DND-41 (cell line): ENCODE data around the gene NSF.
"Not testable (repeated sequence)": the region's sequence is repeated elsewhere in the genome, so short reads cannot be mapped to it uniquely, and the experiment has no call there.

Experiments
- ATAC-seq: fragments of 200-7000 bp; cut with Tn5 transposase; 3 replicates; pipeline ENCODE4 v1.9.1; 2021; ENCODE audit warnings: low read depth; ENCODE audit not compliant: insufficient read depth
- DNase-seq: peaks from one replicate; pipeline ENCODE4 v3.0.0-alpha.2; 2020
- H2AFZ ChIP-seq: 2 replicates; pipeline ENCODE4 v1.6.0; 2012; ENCODE audit warnings: low read depth, low read length
- H3K27ac ChIP-seq: 2 replicates; pipeline ENCODE4 v1.5.1; 2012; ENCODE audit warnings: low read length, inconsistent platforms
- H3K27me3 ChIP-seq: fragments of 200-600 bp; sonication (generic); 2 replicates; pipeline ENCODE4 v1.6.0; 2012; ENCODE audit warnings: low read length, mild to moderate bottlenecking, inconsistent platforms; ENCODE audit not compliant: insufficient read depth, poor library complexity
- H3K36me3 ChIP-seq: 2 replicates; pipeline ENCODE4 v1.5.1; 2012; ENCODE audit warnings: low read length, inconsistent platforms; ENCODE audit not compliant: insufficient read depth
- H3K4me1 ChIP-seq: 2 replicates; pipeline ENCODE4 v1.5.1; 2012; ENCODE audit warnings: mild to moderate bottlenecking, low read length; ENCODE audit not compliant: insufficient read depth
- H3K4me2 ChIP-seq: 2 replicates; pipeline ENCODE4 v1.6.0; 2012; ENCODE audit warnings: mild to moderate bottlenecking, moderate library complexity, low read length, inconsistent platforms; ENCODE audit not compliant: insufficient read depth
- H3K4me3 ChIP-seq, 2 experiments: fragments of 200-600 bp in 1 of 2; shearing (Covaris generic) in 1 of 2; 2 replicates each; pipeline ENCODE4 v1.5.1; 2012 to 2016; ENCODE audit warnings: inconsistent platforms in 2 of 2, low read length in 2 of 2, mild to moderate bottlenecking in 2 of 2, low read depth in 1 of 2, moderate library complexity in 1 of 2
- H3K79me2 ChIP-seq: 2 replicates; pipeline ENCODE4 v1.6.0; 2012; ENCODE audit warnings: low read length, inconsistent platforms; ENCODE audit not compliant: insufficient read depth
- H3K9ac ChIP-seq: 2 replicates; pipeline ENCODE4 v1.6.0; 2012; ENCODE audit warnings: low read depth, mild to moderate bottlenecking, inconsistent platforms, low read length, moderate library complexity
- H3K9me3 ChIP-seq: 2 replicates; pipeline ENCODE4 v1.5.1; 2012; ENCODE audit warnings: low read length, moderate library complexity, mild to moderate bottlenecking, inconsistent platforms; ENCODE audit not compliant: insufficient read depth, severe bottlenecking
- H4K20me1 ChIP-seq: 2 replicates; pipeline ENCODE4 v1.6.0; 2012; ENCODE audit warnings: low read length; ENCODE audit not compliant: insufficient read depth
- CTCF ChIP-seq: IDR thresholded peaks from 2 replicates; pipeline ENCODE4 v1.5.1; 2012; ENCODE audit warnings: borderline replicate concordance, low read length, moderate library complexity, mild to moderate bottlenecking; ENCODE audit not compliant: poor library complexity, severe bottlenecking; ENCODE audit errors: extremely low read depth
- EZH2 ChIP-seq: IDR thresholded peaks from 3 replicates; pipeline ENCODE4 v1.6.1; 2012; ENCODE audit warnings: borderline replicate concordance, low read depth, mild to moderate bottlenecking, moderate library complexity, low read length, inconsistent platforms; ENCODE audit not compliant: severe bottlenecking

Gene NSF

GRCh38 chr17:46693283-46693682, 102.8 kb downstream of the NSF start:
- not testable (repeated sequence) for H2AFZ ChIP-seq, H3K79me2 ChIP-seq, H3K9ac ChIP-seq, H3K4me1 ChIP-seq, H3K27me3 ChIP-seq, ATAC-seq, H4K20me1 ChIP-seq, DNase-seq, H3K4me2 ChIP-seq, H3K4me3 ChIP-seq, H3K27ac ChIP-seq, H3K9me3 ChIP-seq, H3K36me3 ChIP-seq

GRCh38 chr17:46696522-46696921, 106.1 kb downstream of the NSF start:
- H3K36me3 ChIP-seq, DNase-seq, H3K4me1 ChIP-seq, H3K79me2 ChIP-seq, H3K9me3 ChIP-seq, ATAC-seq, H3K27me3 ChIP-seq, H4K20me1 ChIP-seq, H3K9ac ChIP-seq, H3K27ac ChIP-seq, H3K4me2 ChIP-seq, H2AFZ ChIP-seq, H3K4me3 ChIP-seq: not testable (repeated sequence)

GRCh38 chr17:46699014-46699413, 108.5 kb downstream of the NSF start:
- H3K9ac ChIP-seq, H3K4me2 ChIP-seq, ATAC-seq: not testable (repeated sequence)

GRCh38 chr17:46717999-46718398, 127.5 kb downstream of the NSF start:
- DNase-seq (no peak), ATAC-seq (no peak)
- Histone ChIP-seq H3K9ac (no peak overlapping the region), H3K4me3 (no peak overlapping the region), H3K79me2 (no peaks in the 10 kb centered on the region), H4K20me1 (no peaks in the 10 kb centered on the region), H3K27me3 (no peaks in the 10 kb centered on the region), H2AFZ (no peak overlapping the region), H3K4me1 (no peaks in the 10 kb centered on the region), H3K27ac (no peak overlapping the region), H3K4me2 (no peak overlapping the region), H3K9me3 (no peaks in the 10 kb centered on the region), H3K36me3 (peaks cover 26% of the 10 kb centered on the region)
- no peak for TF ChIP-seq EZH2
- TF ChIP-seq CTCF = no peak

More at GRCh38 chr17:46699014-46699413, 108.5 kb downstream of the NSF start:
- not testable (repeated sequence) for H3K36me3 ChIP-seq, H3K79me2 ChIP-seq, H3K9me3 ChIP-seq, H3K27ac ChIP-seq, H2AFZ ChIP-seq, H3K27me3 ChIP-seq, H3K4me3 ChIP-seq, DNase-seq, H3K4me1 ChIP-seq, H4K20me1 ChIP-seq

GRCh38 chr17:46719891-46720290, 129.4 kb downstream of the NSF start:
- Histone ChIP-seq H3K27ac (no peak overlapping the region), H3K9me3 (no peaks in the 10 kb centered on the region), H3K4me3 (no peak overlapping the region), H3K4me1 (no peaks in the 10 kb centered on the region), H3K79me2 (no peaks in the 10 kb centered on the region), H3K4me2 (no peak overlapping the region), H3K9ac (no peak overlapping the region), H2AFZ (no peak overlapping the region), H3K27me3 (no peaks in the 10 kb centered on the region), H3K36me3 (peaks cover 14% of the 10 kb centered on the region), H4K20me1 (no peaks in the 10 kb centered on the region)
- DNase-seq = no peak
- no peak for ATAC-seq
- TF ChIP-seq CTCF (no peak), EZH2 (no peak)
